ENCODE results near the gene ACAT2. TPM values are rescaled to one million over a fixed set of nuclear protein-coding genes. Genes with fewer than 3 reads are reported as not detected.

ACAT2 gene
- total RNA-seq, 2 experiments from 2014 or later: 21.4 to 25.8 TPM

- Mint-ChIP-seq H3K27ac (no peak overlapping the region), H3K36me3 (ENCODE audit: low read depth) (peaks cover 72% of the 10 kb centered on the region), H3K4me3 (no peak overlapping the region), H3K4me1 (ENCODE audit: low read depth) (peaks cover 64% of the 10 kb centered on the region), H3K27me3 (no peaks in the 10 kb centered on the region), H3K9me3 (no peaks in the 10 kb centered on the region)
- no peak overlapping the region for H3K4me3 ChIP-seq (ENCODE audit: low read length)
- POLR2A ChIA-PET: interaction anchor here (0.7 to 3.3 kb wide), 3 partner anchors 10 to 19 kb away, joined by 3 to 20 read pairs (median 4); partner anchors contain the start of gene WTAP
- ATAC-seq (ENCODE audit: poor library complexity) (no peak), DNase-seq (no peak)
- peaks cover 12% of the 10 kb centered on the region for H3K4me1 ChIP-seq (ENCODE audit: insufficient read depth, low read length)
- peaks cover 77% of the 10 kb centered on the region for H3K36me3 ChIP-seq (ENCODE audit: insufficient read depth, low read length)
- H3K9me3 ChIP-seq (ENCODE audit: control insufficient read depth in 1 of 2, insufficient read depth in 1 of 2, low read length in 2 of 2): no peaks in the 10 kb centered on the region
- no peak for TF ChIP-seq CTCF (IDR thresholded peaks at IDR 0.05)
- no peaks in the 10 kb centered on the region for H3K27me3 ChIP-seq (ENCODE audit: control insufficient read depth in 1 of 2, insufficient read depth in 2 of 2, low read length in 2 of 2)
- intact Hi-C loops (cut with DNase I, micrococcal nuclease): no loop called here
- H3K27ac ChIP-seq (ENCODE audit: low read depth in 1 of 2, low read length in 2 of 2): no peak overlapping the region
- CTCF ChIA-PET: no interaction called here
These were observed 22.5 kb upstream of the ACAT2 start for GRCh38 chr6:159739341-159739740.

- ChIA-PET CTCF (interaction anchor here (0.6 kb wide), 1 partner anchor 11 kb away, joined by 3 read pairs; no protein-coding TSS in a partner anchor), POLR2A (interaction anchor here (1.3 kb wide), 1 partner anchor 13 kb away, joined by 3 read pairs; no protein-coding TSS in a partner anchor)
- ATAC-seq (ENCODE audit: poor library complexity) (no peak), DNase-seq (no peak)
- peaks cover 58% of the 10 kb centered on the region for H3K4me1 Mint-ChIP-seq (ENCODE audit: low read depth)
- H3K4me3 Mint-ChIP-seq: no peak overlapping the region
- no peaks in the 10 kb centered on the region for H3K9me3 Mint-ChIP-seq
- Histone ChIP-seq H3K9me3 (ENCODE audit: control insufficient read depth in 1 of 2, insufficient read depth in 1 of 2, low read length in 2 of 2) (no peaks in the 10 kb centered on the region), H3K4me1 (ENCODE audit: insufficient read depth, low read length) (no peaks in the 10 kb centered on the region), H3K36me3 (ENCODE audit: insufficient read depth, low read length) (peaks cover 97% of the 10 kb centered on the region), H3K27me3 (ENCODE audit: control insufficient read depth in 1 of 2, insufficient read depth in 2 of 2, low read length in 2 of 2) (no peaks in the 10 kb centered on the region), H3K27ac (ENCODE audit: low read depth in 1 of 2, low read length in 2 of 2) (no peak overlapping the region), H3K4me3 (ENCODE audit: low read length) (no peak overlapping the region)
- intact Hi-C loops (cut with DNase I, micrococcal nuclease): no loop called here
- no peak for TF ChIP-seq CTCF (IDR thresholded peaks at IDR 0.05)
- H3K27me3 Mint-ChIP-seq: no peaks in the 10 kb centered on the region
- peaks cover 91% of the 10 kb centered on the region for H3K36me3 Mint-ChIP-seq (ENCODE audit: low read depth)
- peak overlapping the region; percentile 51 for H3K27ac Mint-ChIP-seq
These were observed 19.7 kb upstream of the ACAT2 start for GRCh38 chr6:159742165-159742564.

GRCh38 chr6:159745081-159745480 is 16.8 kb upstream of the ACAT2 start:
- POLR2A ChIA-PET: interaction anchor here (1.8 kb wide), 1 partner anchor 16 kb away, joined by 7 read pairs; the partner anchor contains the start of gene ACAT2
- H3K36me3 Mint-ChIP-seq (ENCODE audit: low read depth): peaks cover 95% of the 10 kb centered on the region
- no peak for DNase-seq

More at GRCh38 chr6:159745081-159745480, 16.8 kb upstream of the ACAT2 start:
- H3K27me3 ChIP-seq (ENCODE audit: control insufficient read depth in 1 of 2, insufficient read depth in 2 of 2, low read length in 2 of 2): no peaks in the 10 kb centered on the region
- intact Hi-C loops (cut with DNase I, micrococcal nuclease): loop anchor here in 1 of 2 experiments (2.0 kb wide), 1 partner anchor 16 kb away; no protein-coding TSS in a partner anchor
- H3K4me1 ChIP-seq (ENCODE audit: insufficient read depth, low read length): no peaks in the 10 kb centered on the region
- no peak overlapping the region for H3K4me3 ChIP-seq (ENCODE audit: low read length)
- H3K36me3 ChIP-seq (ENCODE audit: insufficient read depth, low read length): peaks cover 96% of the 10 kb centered on the region
- peak overlapping the region; percentile 61 for H3K27ac Mint-ChIP-seq
- no peak for TF ChIP-seq CTCF (IDR thresholded peaks at IDR 0.05)
- no peak for ATAC-seq (ENCODE audit: poor library complexity)
- no peak overlapping the region for H3K27ac ChIP-seq (ENCODE audit: low read depth in 1 of 2, low read length in 2 of 2)
- H3K9me3 Mint-ChIP-seq: no peaks in the 10 kb centered on the region
- H3K4me3 Mint-ChIP-seq: no peak overlapping the region
- peaks cover 43% of the 10 kb centered on the region for H3K4me1 Mint-ChIP-seq (ENCODE audit: low read depth)
- CTCF ChIA-PET: no interaction called here
- H3K9me3 ChIP-seq (ENCODE audit: control insufficient read depth in 1 of 2, insufficient read depth in 1 of 2, low read length in 2 of 2): no peaks in the 10 kb centered on the region
- H3K27me3 Mint-ChIP-seq: no peaks in the 10 kb centered on the region

Data from CD4-positive, alpha-beta T cell (primary cell).